PC-3 (cell line): ENCODE results near the gene UQCRC2. TPM values are rescaled to one million over a fixed set of nuclear protein-coding genes. Genes with fewer than 3 reads are reported as not detected.

Source experiments
- ATAC-seq: fragments of 200-7000 bp; cut with Tn5 transposase; 2 replicates; pipeline ENCODE4 v1.9.1; 2020; ENCODE audit warnings: mild to moderate bottlenecking, moderate library complexity
- BruUV-seq: library from RNA; stranded (reverse); fragments of 400-500 nt; replicated peaks from 2 replicates; lab custom pipeline; 2021; lab: Mats Ljungman, UMichigan
- CTCF ChIA-PET: fragments of 300-600 bp; sonication (Branson Sonifier 250); formaldehyde crosslinking; loops from one replicate; lab custom pipeline; 2022; ENCODE audit warnings: antibody characterized with exemption; lab: Charles Lee
- POLR2A ChIA-PET: fragments of 300-600 bp; sonication (Branson Sonifier 250); formaldehyde crosslinking; loops from one replicate; lab custom pipeline; 2022; ENCODE audit warnings: antibody characterized with exemption; ENCODE audit not compliant: unreplicated experiment; lab: Charles Lee
- DNase-seq: peaks from one replicate; pipeline ENCODE4 v3.0.0-alpha.2; 2015
- H2AFZ ChIP-seq: fragments of 300-600 bp; sonication (generic); 2 replicates; pipeline ENCODE4 v1.6.0; 2016; ENCODE audit warnings: antibody characterized with exemption, low read length
- H3F3A ChIP-seq: fragments of 300-600 bp; sonication (generic); one replicate; pipeline ENCODE4 v1.6.0; 2017; ENCODE audit warnings: antibody characterized with exemption, low read length, control low read depth, mild to moderate bottlenecking; ENCODE audit not compliant: unreplicated experiment
- H3K27ac ChIP-seq: fragments of 300-600 bp; sonication (generic); 2 replicates; pipeline ENCODE4 v1.5.1; 2016; ENCODE audit warnings: mild to moderate bottlenecking, low read length
- H3K27me3 ChIP-seq: fragments of 300-600 bp; sonication (generic); 2 replicates; pipeline ENCODE4 v1.6.1; 2016; ENCODE audit warnings: low read length, mixed read lengths
- H3K36me3 ChIP-seq: fragments of 300-600 bp; sonication (generic); 2 replicates; pipeline ENCODE4 v1.6.1; 2016; ENCODE audit warnings: low read depth, mixed run types, low read length, mixed read lengths
- H3K4me1 ChIP-seq: fragments of 300-600 bp; sonication (generic); 2 replicates; pipeline ENCODE4 v1.5.1; 2016; ENCODE audit warnings: low read length; ENCODE audit not compliant: insufficient read depth
- H3K4me2 ChIP-seq: fragments of 300-600 bp; sonication (generic); 2 replicates; pipeline ENCODE4 v1.6.0; 2016; ENCODE audit warnings: low read length
- H3K4me3 ChIP-seq: fragments of 300-600 bp; sonication (generic); 2 replicates; pipeline ENCODE4 v1.5.1; 2016; ENCODE audit warnings: mild to moderate bottlenecking, low read length, mixed read lengths
- H3K79me2 ChIP-seq: fragments of 300-600 bp; sonication (generic); 2 replicates; pipeline ENCODE4 v1.6.1; 2017; ENCODE audit warnings: low read length, mixed read lengths
- H3K9ac ChIP-seq: fragments of 300-600 bp; sonication (generic); 2 replicates; pipeline ENCODE4 v1.6.0; 2016; ENCODE audit warnings: mild to moderate bottlenecking, low read length
- H3K9me2 ChIP-seq: fragments of 300-600 bp; sonication (generic); replicated peaks from 2 replicates; pipeline ENCODE4 v1.6.1; 2016; ENCODE audit warnings: mixed run types, low read length, mixed read lengths
- H3K9me3 ChIP-seq: fragments of 300-600 bp; sonication (generic); 2 replicates; pipeline ENCODE4 v1.6.1; 2016; ENCODE audit warnings: low read length, mixed read lengths
- H4K20me1 ChIP-seq: fragments of 300-600 bp; sonication (generic); 2 replicates; pipeline ENCODE4 v1.6.1; 2016; ENCODE audit warnings: low read length, mixed read lengths
- EZH2 ChIP-seq: fragments of 300-600 bp; sonication (generic); IDR thresholded peaks from one replicate; pipeline ENCODE4 v1.6.1; 2017; ENCODE audit warnings: antibody characterized with exemption, mild to moderate bottlenecking, low read length; ENCODE audit not compliant: unreplicated experiment
- EZH2phosphoT487 ChIP-seq: fragments of 300-600 bp; sonication (generic); IDR thresholded peaks from 2 replicates; pipeline ENCODE4 v1.6.1; 2018; ENCODE audit warnings: mild to moderate bottlenecking, antibody characterized with exemption, low read length, borderline replicate concordance
- intact Hi-C: fragments of 100-400 bp; cut with micrococcal nuclease; formaldehyde crosslinking; loops from 2 replicates; pipeline ENCODE4 v1.9.0; 2023
- total RNA-seq: library from RNA; depleted of rRNA; stranded (reverse); fragments of >200 nt; gene quantifications from 2 replicates; pipeline ENCODE4 v1.2.3, GENCODE V29; 2014
- TF ChIP-seq, protein P1 (sequence below): fragments of 300-600 bp; sonication (generic); conservative IDR thresholded peaks from 2 replicates; pipeline ENCODE4 v1.5.1; 2017; ENCODE audit warnings: antibody characterized with exemption, low read depth, mild to moderate bottlenecking, low read length

Gene UQCRC2
- total RNA-seq, 1 experiment from 2014 or later, result 116 TPM

DNA sequence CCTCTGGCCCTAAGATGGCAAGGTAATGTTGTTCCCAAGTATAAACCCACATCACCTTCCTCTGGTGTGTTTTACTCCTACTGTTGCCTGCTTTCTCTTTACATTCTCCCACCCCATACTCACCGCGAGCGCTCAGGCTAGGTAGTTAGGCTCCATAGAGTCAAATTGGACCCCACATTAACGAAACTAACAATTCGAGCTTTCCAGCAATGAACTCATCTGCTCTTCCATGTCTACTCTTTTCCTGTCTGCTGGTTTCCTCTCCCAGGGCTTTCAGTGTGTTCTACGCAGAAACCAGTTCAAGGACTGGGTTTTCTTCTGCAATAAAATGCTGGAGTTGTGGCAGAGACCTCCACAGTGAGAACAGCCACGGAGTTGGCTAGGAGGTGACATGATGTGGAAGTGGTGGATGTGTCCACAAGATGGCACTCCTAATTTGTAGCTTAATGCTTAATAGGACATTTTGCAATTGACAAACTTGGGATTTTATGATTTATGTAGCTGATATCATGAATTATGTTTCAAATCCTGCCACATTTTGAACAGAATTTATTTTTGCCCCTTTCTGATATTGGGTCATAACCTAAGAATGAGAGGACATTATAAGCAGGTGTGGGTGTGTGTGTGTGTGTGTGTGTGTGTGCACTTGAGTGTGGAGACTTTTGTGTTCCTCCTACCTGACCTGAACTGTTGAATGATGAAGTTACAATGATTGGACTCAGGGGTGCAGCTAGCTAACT lies 2.2 kb upstream of the UQCRC2 start:
- H3F3A ChIP-seq, result no peaks in the 10 kb centered on the region
- ChIA-PET POLR2A (no interaction called here), CTCF (interaction anchor here (1.0 kb wide), 3 partner anchors 127 to 238 kb away, joined by 8 to 15 read pairs (median 9); no protein-coding TSS in a partner anchor)
- intact Hi-C loops, result loop anchor here (2.0 to 5.0 kb wide), 2 partner anchors 126 to 148 kb away; no protein-coding TSS in a partner anchor
- no peak overlapping the region for H3K27ac ChIP-seq
- H3K4me3 ChIP-seq, result 0 out of 2 replicates have a peak overlapping the region, but pooled peaks have one; percentile 96
- H3K36me3 ChIP-seq, result no peaks in the 10 kb centered on the region; the same call in 1 of the 2 replicates
- H3K79me2 ChIP-seq, result peaks cover 49% of the 10 kb centered on the region
- DNase-seq (peak; percentile 47), ATAC-seq (no peak)
- H2AFZ ChIP-seq, result no peak overlapping the region
- no TSS peak for BruUV-seq
- peaks cover 16% of the 10 kb centered on the region for H3K4me1 ChIP-seq
- TF ChIP-seq EZH2, result no peak
- TF ChIP-seq, protein P1, sequence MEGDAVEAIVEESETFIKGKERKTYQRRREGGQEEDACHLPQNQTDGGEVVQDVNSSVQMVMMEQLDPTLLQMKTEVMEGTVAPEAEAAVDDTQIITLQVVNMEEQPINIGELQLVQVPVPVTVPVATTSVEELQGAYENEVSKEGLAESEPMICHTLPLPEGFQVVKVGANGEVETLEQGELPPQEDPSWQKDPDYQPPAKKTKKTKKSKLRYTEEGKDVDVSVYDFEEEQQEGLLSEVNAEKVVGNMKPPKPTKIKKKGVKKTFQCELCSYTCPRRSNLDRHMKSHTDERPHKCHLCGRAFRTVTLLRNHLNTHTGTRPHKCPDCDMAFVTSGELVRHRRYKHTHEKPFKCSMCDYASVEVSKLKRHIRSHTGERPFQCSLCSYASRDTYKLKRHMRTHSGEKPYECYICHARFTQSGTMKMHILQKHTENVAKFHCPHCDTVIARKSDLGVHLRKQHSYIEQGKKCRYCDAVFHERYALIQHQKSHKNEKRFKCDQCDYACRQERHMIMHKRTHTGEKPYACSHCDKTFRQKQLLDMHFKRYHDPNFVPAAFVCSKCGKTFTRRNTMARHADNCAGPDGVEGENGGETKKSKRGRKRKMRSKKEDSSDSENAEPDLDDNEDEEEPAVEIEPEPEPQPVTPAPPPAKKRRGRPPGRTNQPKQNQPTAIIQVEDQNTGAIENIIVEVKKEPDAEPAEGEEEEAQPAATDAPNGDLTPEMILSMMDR, result peak; percentile 69
- no peaks in the 10 kb centered on the region for H3K9me3 ChIP-seq
- H3K27me3 ChIP-seq, result no peaks in the 10 kb centered on the region
- peak overlapping the region; percentile 92 for H3K4me2 ChIP-seq
- H4K20me1 ChIP-seq, result peaks cover 14% of the 10 kb centered on the region
- no peak overlapping the region for H3K9ac ChIP-seq
- H3K9me2 ChIP-seq, result no peaks in the 10 kb centered on the region

DNA sequence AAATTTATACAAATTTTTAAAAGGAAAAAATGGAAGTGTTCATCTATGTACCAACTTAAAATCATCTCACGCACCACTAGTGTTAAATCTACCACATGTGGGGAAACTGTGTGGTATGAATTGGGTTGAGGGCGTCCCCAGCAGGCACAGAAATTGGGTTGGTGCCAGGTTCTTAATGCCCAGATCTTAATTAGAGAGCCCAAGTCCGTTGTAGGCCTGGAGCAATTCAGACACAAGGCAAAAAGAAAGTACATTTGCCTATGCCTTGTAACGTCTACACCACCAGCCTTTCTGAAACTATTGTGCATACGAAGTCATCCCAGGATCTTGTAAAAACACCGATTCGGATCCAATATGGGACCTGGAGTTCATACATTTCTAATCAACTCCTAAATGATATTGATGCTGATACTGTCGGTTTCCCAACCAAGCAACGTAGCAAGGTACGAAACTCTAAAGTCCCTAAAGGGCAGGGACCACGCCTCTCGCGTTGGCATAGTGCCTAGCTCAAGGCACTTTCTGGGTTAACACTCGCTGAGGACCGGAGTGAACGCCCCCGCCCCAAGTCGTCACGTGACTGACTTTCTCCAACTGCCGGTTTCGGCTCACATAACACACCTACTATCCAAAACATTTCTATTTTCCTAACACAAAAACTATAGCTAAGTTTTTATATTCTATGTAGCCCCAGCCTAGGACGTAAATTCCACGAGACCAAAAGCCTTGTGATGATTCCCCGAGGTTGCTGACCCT lies 945 bp upstream of the UQCRC2 start:
- Histone ChIP-seq H3K4me3 (peak overlapping the region; percentile 96), H3K9ac (peak overlapping the region; percentile 96), H3K4me2 (peak overlapping the region; percentile 92), H3K79me2 (peaks cover 62% of the 10 kb centered on the region), H3K9me3 (no peaks in the 10 kb centered on the region), H3K9me2 (no peaks in the 10 kb centered on the region), H3F3A (no peaks in the 10 kb centered on the region), H3K27me3 (no peaks in the 10 kb centered on the region), H3K36me3 (peaks cover 3% of the 10 kb centered on the region; the same call in 1 of the 2 replicates), H3K27ac (peak overlapping the region; percentile 81), H3K4me1 (peaks cover 16% of the 10 kb centered on the region), H4K20me1 (peaks cover 14% of the 10 kb centered on the region), H2AFZ (peak overlapping the region; percentile 96)
- TF ChIP-seq EZH2phosphoT487 (no peak), EZH2 (no peak)
- TF ChIP-seq, protein P1, result no peak
- peak; percentile 46 for ATAC-seq
- ChIA-PET POLR2A (no interaction called here), CTCF (no interaction called here)
- intact Hi-C loops, result loop anchor here (5.0 kb wide), 1 partner anchor 125 kb away; no protein-coding TSS in a partner anchor
- peak; percentile 62 for DNase-seq
- TSS peak; percentile 76 for BruUV-seq
